K562 (cell line): ENCODE measurements around the gene FRMD4B. TPM values are rescaled to one million over a fixed set of nuclear protein-coding genes. Genes with fewer than 3 reads are reported as not detected.

ENCODE experiments used
- E2F6 ChIP-seq, 2 experiments: IDR thresholded peaks; 2 replicates each; pipeline ENCODE4 v1.6.1; 2011; ENCODE audit warnings: borderline replicate concordance in 1 of 2, control low read depth in 1 of 2, low read depth in 1 of 2, low read length in 1 of 2, mild to moderate bottlenecking in 1 of 2, mixed read lengths in 1 of 2, moderate library complexity in 1 of 2; ENCODE audit not compliant: insufficient read depth in 1 of 2, insufficient read length in 1 of 2, poor library complexity in 1 of 2, severe bottlenecking in 1 of 2; ENCODE audit errors: extremely low read depth in 1 of 2
- E4F1 ChIP-seq: fragments of 250-450 bp; sonication (Bioruptor Pico); IDR thresholded peaks from 2 replicates; pipeline ENCODE4 v1.5.0; 2021; ENCODE audit warnings: mild to moderate bottlenecking, borderline replicate concordance
- EP400 ChIP-seq: fragments of 450-650 bp; IDR thresholded peaks from 2 replicates; pipeline ENCODE4 v1.6.1; 2017; ENCODE audit warnings: antibody characterized with exemption, mild to moderate bottlenecking, moderate library complexity
- HCFC1 ChIP-seq: IDR thresholded peaks from 2 replicates; pipeline ENCODE4 v1.6.1; 2012; ENCODE audit warnings: low read depth, low read length, improper control_type of control experiment
- JUN ChIP-seq, 2 experiments: sonication (generic) in 1 of 2; formaldehyde crosslinking in 1 of 2; IDR thresholded peaks; 2 replicates each; pipeline versions ENCODE4 v1.6.1 to v1.8.0; 2012 to 2022; ENCODE audit warnings: borderline replicate concordance in 2 of 2, mild to moderate bottlenecking in 2 of 2, improper control_type of control experiment in 1 of 2, low read depth in 1 of 2, low read length in 1 of 2, missing genetic modification reagents in 1 of 2
- KDM1A ChIP-seq, 2 experiments: fragments of 450-650 bp; IDR thresholded peaks; 2 replicates each; pipeline ENCODE4 v1.6.1; 2016; ENCODE audit warnings: mild to moderate bottlenecking in 2 of 2
- SAFB ChIP-seq: fragments of 200-400 bp; formaldehyde crosslinking; IDR thresholded peaks from 2 replicates; pipeline ENCODE4 v1.6.1; 2017; ENCODE audit warnings: low read depth, low read length, borderline replicate concordance
- SMAD4 ChIP-seq: fragments of 250-450 bp; sonication (Bioruptor Pico); conservative IDR thresholded peaks from 2 replicates; pipeline ENCODE4 v1.8.0; 2021; ENCODE audit warnings: inconsistent platforms, mild to moderate bottlenecking, moderate library complexity
- SRF ChIP-seq, 2 experiments: fragments of 250-450, 450-650 bp in 1 of 2; sonication (Bioruptor Pico) in 1 of 2; sonication (generic) in 1 of 2; formaldehyde crosslinking; IDR thresholded peaks; 2 replicates each; pipeline versions ENCODE4 v1.5.0 to v1.5.1; 2020 to 2022; ENCODE audit warnings: mild to moderate bottlenecking in 1 of 2, missing genetic modification reagents in 1 of 2
- TCF15 ChIP-seq: fragments of 250-450 bp; sonication (Bioruptor Pico); IDR thresholded peaks from 2 replicates; pipeline ENCODE4 v1.8.0; 2022; ENCODE audit warnings: moderate library complexity, mild to moderate bottlenecking, inconsistent platforms
- ZNF75A ChIP-seq: fragments of 450-650 bp; formaldehyde crosslinking; IDR thresholded peaks from 2 replicates; pipeline ENCODE4 v1.4.0; 2020; ENCODE audit warnings: mild to moderate bottlenecking
- ZNF830 ChIP-seq: fragments of 250-450 bp; sonication (Bioruptor Pico); IDR thresholded peaks from 2 replicates; pipeline ENCODE4 v1.5.0; 2021; ENCODE audit warnings: mild to moderate bottlenecking
- polyA plus RNA-seq, 8 experiments: library from polyadenylated mRNA; depleted of rRNA in 4 of 8; stranded (reverse) in 5 of 8; unstranded in 3 of 8; fragments of >200 nt; fragmentation: Nextera tagmentation in 2 of 8; fragmentation: Illumina TruSeq in 1 of 8; extraction: Ambion mirVana in 2 of 8; extraction: Trizol in 1 of 8; gene quantifications; 2 replicates each; pipeline versions ENCODE4 v1.2.1 to v1.2.3, GENCODE V29; 2011 to 2014; ENCODE audit warnings: inconsistent platforms in 1 of 8, missing spikeins in 1 of 8
- total RNA-seq, 7 experiments: library from RNA; depleted of rRNA in 6 of 7; stranded (reverse); fragments of >200 nt in 6 of 7; fragmentation: Illumina TruSeq in 2 of 7; extraction: Trizol in 2 of 7; gene quantifications; 2 replicates each; pipeline versions ENCODE4 v1.2.1 to v1.2.3, GENCODE V29; 2011 to 2021; ENCODE audit warnings: low replicate concordance in 1 of 7
- TF ChIP-seq, protein P1 (sequence below): sonication (generic); formaldehyde crosslinking; IDR thresholded peaks from 2 replicates; pipeline ENCODE4 v1.8.0; 2022; ENCODE audit warnings: missing genetic modification reagents, mild to moderate bottlenecking, moderate library complexity, borderline replicate concordance
- TF ChIP-seq, protein P2 (sequence below): sonication (generic); formaldehyde crosslinking; IDR thresholded peaks from 2 replicates; pipeline ENCODE4 v1.8.0; 2022; ENCODE audit warnings: mild to moderate bottlenecking, missing genetic modification reagents
- TF ChIP-seq, protein P3 (sequence below): fragments of 250-450 bp; sonication (Bioruptor Pico); IDR thresholded peaks from 2 replicates; pipeline ENCODE4 v1.4.0; 2020; ENCODE audit warnings: mild to moderate bottlenecking, moderate library complexity, borderline replicate concordance

The FRMD4B gene
- total and polyA plus RNA-seq, 9 of the 15 experiments (the other 6 are each of a cell fraction or from before 2014, with no cell fraction given), result 0.03 to 0.09 (median 0.04) TPM; not detected in 3

GRCh38 chr3:69143612-69144011 lies 242.3 kb downstream of the FRMD4B start (continued):
- TF ChIP-seq SMAD4 (CRISPR knock-in tag) (0 out of 2 replicates have a peak, but pooled peaks have one; percentile 28), SRF (CRISPR knock-in tag; IDR thresholded peaks at IDR 0.05) (no peak), ZNF75A (no peak), E2F6 (IDR thresholded peaks at IDR 0.05; ENCODE audit: borderline replicate concordance in 1 of 2, extremely low read depth in 1 of 2, insufficient read depth in 1 of 2, insufficient read length in 1 of 2, low read depth in 1 of 2, low read length in 1 of 2, poor library complexity in 1 of 2, severe bottlenecking in 1 of 2) (no peak), HCFC1 (no peak), ZNF830 (CRISPR knock-in tag) (no peak), E4F1 (no peak), EP400 (peak; percentile 68), KDM1A (IDR thresholded peaks at IDR 0.05) (no peak), JUN (IDR thresholded peaks at IDR 0.05; ENCODE audit: borderline replicate concordance, low read depth, low read length) (peak; percentile 40; the same call in 1 of the 2 replicates), JUN (CRISPR knock-in tag; IDR thresholded peaks at IDR 0.05; ENCODE audit: borderline replicate concordance) (no peak), TCF15 (CRISPR knock-in tag) (no peak), SAFB (no peak)
- TF ChIP-seq, protein P1, sequence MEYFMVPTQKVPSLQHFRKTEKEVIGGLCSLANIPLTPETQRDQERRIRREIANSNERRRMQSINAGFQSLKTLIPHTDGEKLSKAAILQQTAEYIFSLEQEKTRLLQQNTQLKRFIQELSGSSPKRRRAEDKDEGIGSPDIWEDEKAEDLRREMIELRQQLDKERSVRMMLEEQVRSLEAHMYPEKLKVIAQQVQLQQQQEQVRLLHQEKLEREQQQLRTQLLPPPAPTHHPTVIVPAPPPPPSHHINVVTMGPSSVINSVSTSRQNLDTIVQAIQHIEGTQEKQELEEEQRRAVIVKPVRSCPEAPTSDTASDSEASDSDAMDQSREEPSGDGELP (CRISPR knock-in tag), result no peak
- TF ChIP-seq, protein P2, sequence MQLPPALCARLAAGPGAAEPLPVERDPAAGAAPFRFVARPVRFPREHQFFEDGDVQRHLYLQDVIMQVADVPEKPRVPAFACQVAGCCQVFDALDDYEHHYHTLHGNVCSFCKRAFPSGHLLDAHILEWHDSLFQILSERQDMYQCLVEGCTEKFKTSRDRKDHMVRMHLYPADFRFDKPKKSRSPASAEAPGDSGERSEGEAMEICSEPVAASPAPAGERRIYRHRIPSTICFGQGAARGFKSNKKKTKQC (CRISPR knock-in tag), result no peak
- TF ChIP-seq, protein P3, sequence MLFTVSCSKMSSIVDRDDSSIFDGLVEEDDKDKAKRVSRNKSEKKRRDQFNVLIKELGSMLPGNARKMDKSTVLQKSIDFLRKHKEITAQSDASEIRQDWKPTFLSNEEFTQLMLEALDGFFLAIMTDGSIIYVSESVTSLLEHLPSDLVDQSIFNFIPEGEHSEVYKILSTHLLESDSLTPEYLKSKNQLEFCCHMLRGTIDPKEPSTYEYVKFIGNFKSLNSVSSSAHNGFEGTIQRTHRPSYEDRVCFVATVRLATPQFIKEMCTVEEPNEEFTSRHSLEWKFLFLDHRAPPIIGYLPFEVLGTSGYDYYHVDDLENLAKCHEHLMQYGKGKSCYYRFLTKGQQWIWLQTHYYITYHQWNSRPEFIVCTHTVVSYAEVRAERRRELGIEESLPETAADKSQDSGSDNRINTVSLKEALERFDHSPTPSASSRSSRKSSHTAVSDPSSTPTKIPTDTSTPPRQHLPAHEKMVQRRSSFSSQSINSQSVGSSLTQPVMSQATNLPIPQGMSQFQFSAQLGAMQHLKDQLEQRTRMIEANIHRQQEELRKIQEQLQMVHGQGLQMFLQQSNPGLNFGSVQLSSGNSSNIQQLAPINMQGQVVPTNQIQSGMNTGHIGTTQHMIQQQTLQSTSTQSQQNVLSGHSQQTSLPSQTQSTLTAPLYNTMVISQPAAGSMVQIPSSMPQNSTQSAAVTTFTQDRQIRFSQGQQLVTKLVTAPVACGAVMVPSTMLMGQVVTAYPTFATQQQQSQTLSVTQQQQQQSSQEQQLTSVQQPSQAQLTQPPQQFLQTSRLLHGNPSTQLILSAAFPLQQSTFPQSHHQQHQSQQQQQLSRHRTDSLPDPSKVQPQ (CRISPR knock-in tag), result no peak
